CD4-positive, alpha-beta T cell (primary cell): ENCODE measurements around the gene RELT. TPM values are rescaled to one million over a fixed set of nuclear protein-coding genes. Genes with fewer than 3 reads are reported as not detected.

Experiments used
- ATAC-seq: fragments of 200-7000 bp; cut with Tn5 transposase; one replicate; pipeline ENCODE4 v1.10.0; 2022; ENCODE audit warnings: mild to moderate bottlenecking; ENCODE audit not compliant: poor library complexity
- CTCF ChIA-PET: fragments of 350-600 bp; sonication (Branson Sonifier 250); formaldehyde crosslinking; loops from one replicate; lab custom pipeline; 2021; ENCODE audit warnings: antibody characterized with exemption, inconsistent platforms; lab: Charles Lee
- POLR2A ChIA-PET: fragments of 350-600 bp; sonication (Branson Sonifier 250); formaldehyde crosslinking; loops from one replicate; lab custom pipeline; 2021; ENCODE audit warnings: antibody characterized with exemption, inconsistent platforms; lab: Charles Lee
- DNase-seq, 14 experiments: peaks; one replicate each; pipeline ENCODE4 v3.0.0-alpha.2; 2013 to 2020; ENCODE audit warnings: mixed read lengths in 2 of 14
- H3K27ac ChIP-seq, 2 donors: one replicate each; pipeline versions ENCODE4 v1.5.1 to v1.7.0; 2013; ENCODE audit warnings: low read length in 2 of 2, low read depth in 1 of 2, mild to moderate bottlenecking in 1 of 2
- H3K27me3 ChIP-seq, 2 experiments: 1 replicate in 1 of 2; 2 replicates in 1 of 2; pipeline versions ENCODE4 v1.6.1 to v1.7.0; 2013; ENCODE audit warnings: low read length in 2 of 2, control low read depth in 1 of 2, mild to moderate bottlenecking in 1 of 2, moderate library complexity in 1 of 2; ENCODE audit not compliant: insufficient read depth in 2 of 2, control insufficient read depth in 1 of 2
- H3K36me3 ChIP-seq: one replicate; pipeline ENCODE4 v1.6.1; 2013; ENCODE audit warnings: low read length, control low read depth; ENCODE audit not compliant: insufficient read depth
- H3K4me1 ChIP-seq: one replicate; pipeline ENCODE4 v1.6.1; 2013; ENCODE audit warnings: low read length, control low read depth; ENCODE audit not compliant: insufficient read depth
- H3K4me3 ChIP-seq: one replicate; pipeline ENCODE4 v1.5.1; 2013; ENCODE audit warnings: mild to moderate bottlenecking, low read length, moderate library complexity
- H3K9me3 ChIP-seq, 2 experiments: 1 replicate in 1 of 2; 2 replicates in 1 of 2; pipeline versions ENCODE4 v1.6.1 to v1.7.0; 2013; ENCODE audit warnings: low read length in 2 of 2, mild to moderate bottlenecking in 2 of 2, control low read depth in 1 of 2, moderate library complexity in 1 of 2; ENCODE audit not compliant: control insufficient read depth in 1 of 2, insufficient read depth in 1 of 2
- H3K27ac Mint-ChIP-seq: one replicate; pipeline ENCODE4 v1.8.0; 2020; ENCODE audit warnings: mixed read lengths
- H3K27me3 Mint-ChIP-seq: one replicate; pipeline ENCODE4 v1.8.0; 2021; ENCODE audit warnings: mixed read lengths
- H3K36me3 Mint-ChIP-seq: one replicate; pipeline ENCODE4 v1.8.0; 2021; ENCODE audit warnings: low read depth, mixed read lengths
- H3K4me1 Mint-ChIP-seq: one replicate; pipeline ENCODE4 v1.8.0; 2021; ENCODE audit warnings: low read depth, mixed read lengths
- H3K4me3 Mint-ChIP-seq: one replicate; pipeline ENCODE4 v1.8.0; 2020; ENCODE audit warnings: mild to moderate bottlenecking, mixed read lengths
- H3K9me3 Mint-ChIP-seq: one replicate; pipeline ENCODE4 v1.8.0; 2020; ENCODE audit warnings: mixed read lengths
- CTCF ChIP-seq: fragments of 200-600 bp; IDR thresholded peaks from one replicate; pipeline ENCODE4 v1.8.0; 2022; ENCODE audit warnings: antibody characterized with exemption, mild to moderate bottlenecking
- intact Hi-C, 2 experiments: fragments of 100-400 bp; cut with DNase I in 1 of 2; cut with micrococcal nuclease in 1 of 2; formaldehyde crosslinking; loops; one replicate each; pipeline versions ENCODE4 v1.15.1 to v1.9.0; 2023 to 2025; cut with DNase I, micrococcal nuclease
- total RNA-seq, 174 experiments: library from RNA in 2 of 174; stranded (reverse) in 2 of 174; gene quantifications; one replicate each; pipeline ENCODE4 v1.2.3 and lab custom pipeline; 2021 to 2026

The RELT gene
- total RNA-seq, 2 experiments from 2014 or later, result 107 to 114 TPM

- H3K4me3 ChIP-seq, result no peak overlapping the region
- H3K9me3 Mint-ChIP-seq, result no peaks in the 10 kb centered on the region
- peaks cover 37% of the 10 kb centered on the region for H3K4me1 ChIP-seq
- no peaks in the 10 kb centered on the region for H3K9me3 ChIP-seq
- CTCF ChIA-PET, result interaction anchor here (3.2 kb wide), 1 partner anchor 15 kb away, joined by 15 read pairs; no protein-coding TSS in a partner anchor
- H3K27me3 ChIP-seq, result no peaks in the 10 kb centered on the region
- POLR2A ChIA-PET, result interaction anchor here (0.7 to 2.2 kb wide), 4 partner anchors 11 to 233 kb away, joined by 3 to 9 read pairs (median 8); partner anchors contain the start of gene RELT
- H3K27me3 Mint-ChIP-seq, result no peaks in the 10 kb centered on the region
- H3K27ac Mint-ChIP-seq, result peak overlapping the region; percentile 88
- ATAC-seq (peak; percentile 47), DNase-seq (no peak)
- TF ChIP-seq CTCF, result no peak
- H3K4me1 Mint-ChIP-seq, result peaks cover 26% of the 10 kb centered on the region
- intact Hi-C loops, result loop anchor here (1.0 kb wide), 1 partner anchor 11 kb away; the partner anchor contains the start of gene RELT (in 2 of the 2)
- peak overlapping the region; percentile 48 to 92 for H3K27ac ChIP-seq
- no peaks in the 10 kb centered on the region for H3K36me3 Mint-ChIP-seq
- H3K36me3 ChIP-seq, result no peaks in the 10 kb centered on the region
- peak overlapping the region; percentile 40 for H3K4me3 Mint-ChIP-seq
These were observed 10.6 kb upstream of the RELT start for GRCh38 chr11:73365352-73366264.

GRCh38 chr11:73366265-73366610, 10.0 kb upstream of the RELT start:
- intact Hi-C loops, result loop anchor here (1.0 kb wide), 1 partner anchor 10 kb away; the partner anchor contains the start of gene RELT (in 2 of the 2)
- Histone ChIP-seq H3K27me3 (no peaks in the 10 kb centered on the region), H3K4me1 (peaks cover 37% of the 10 kb centered on the region), H3K36me3 (no peaks in the 10 kb centered on the region), H3K4me3 (peak overlapping the region; percentile 30), H3K9me3 (no peaks in the 10 kb centered on the region), H3K27ac (peak overlapping the region; percentile 48 to 92)
- Mint-ChIP-seq H3K4me3 (peak overlapping the region; percentile 40), H3K36me3 (no peaks in the 10 kb centered on the region), H3K27ac (peak overlapping the region; percentile 88), H3K4me1 (peaks cover 26% of the 10 kb centered on the region), H3K27me3 (no peaks in the 10 kb centered on the region), H3K9me3 (no peaks in the 10 kb centered on the region)
- ATAC-seq, result peak; percentile 93
- ChIA-PET POLR2A (interaction anchor here (1.1 to 2.2 kb wide), 4 partner anchors 11 to 27 kb away, joined by 3 to 9 read pairs (median 8); partner anchors contain the start of gene RELT), CTCF (interaction anchor here (1.3 to 3.2 kb wide), 2 partner anchors 16 to 27 kb away, joined by 3 to 15 read pairs; no protein-coding TSS in a partner anchor)
- no peak for TF ChIP-seq CTCF
- DNase-seq, result peak in 6 of 14 experiments; percentile 12 to 86 (median 52)

GRCh38 chr11:73366953-73367352, 9.2 kb upstream of the RELT start:
- H3K27ac Mint-ChIP-seq, result peak overlapping the region; percentile 88
- H3K9me3 Mint-ChIP-seq, result no peaks in the 10 kb centered on the region
- no peaks in the 10 kb centered on the region for H3K27me3 Mint-ChIP-seq
- H3K4me1 ChIP-seq, result peaks cover 37% of the 10 kb centered on the region
- ATAC-seq, result no peak
- TF ChIP-seq CTCF, result no peak
- H3K4me1 Mint-ChIP-seq, result peaks cover 26% of the 10 kb centered on the region
- CTCF ChIA-PET, result interaction anchor here (1.3 to 3.2 kb wide), 2 partner anchors 16 to 26 kb away, joined by 3 to 15 read pairs; no protein-coding TSS in a partner anchor
- peak overlapping the region; percentile 48 to 92 for H3K27ac ChIP-seq
- POLR2A ChIA-PET, result interaction anchor here (1.1 to 2.2 kb wide), 3 partner anchors 10 to 26 kb away, joined by 3 to 9 read pairs (median 8); partner anchors contain the start of gene RELT
- DNase-seq, result no peak
- H3K36me3 ChIP-seq, result no peaks in the 10 kb centered on the region
- intact Hi-C loops, result loop anchor here (1.0 kb wide), 1 partner anchor 9 kb away; the partner anchor contains the start of gene RELT (in 2 of the 2)
- H3K9me3 ChIP-seq, result no peaks in the 10 kb centered on the region
- H3K4me3 Mint-ChIP-seq, result no peak overlapping the region
- no peak overlapping the region for H3K4me3 ChIP-seq
- no peaks in the 10 kb centered on the region for H3K27me3 ChIP-seq
- no peaks in the 10 kb centered on the region for H3K36me3 Mint-ChIP-seq
